H1 (cell line): ENCODE measurements around the gene ARHGEF7. TPM values are rescaled to one million over a fixed set of nuclear protein-coding genes. Genes with fewer than 3 reads are reported as not detected.

Source experiments
- CTCF ChIA-PET: fragments of 300-600 bp; sonication (Branson Sonifier 250); formaldehyde crosslinking; loops from one replicate; lab custom pipeline; 2021; ENCODE audit not compliant: partially characterized antibody; lab: Charles Lee
- POLR2A ChIA-PET: fragments of 300-600 bp; sonication (Branson Sonifier 250); formaldehyde crosslinking; loops from one replicate; lab custom pipeline; 2021; ENCODE audit warnings: inconsistent platforms; ENCODE audit not compliant: partially characterized antibody; lab: Charles Lee
- DNase-seq, 2 experiments: peaks; one replicate each; pipeline versions ENCODE4 v3.0.0 to v3.0.0-alpha.2; 2010 to 2022; ENCODE audit warnings: low spot score in 2 of 2, low read depth in 1 of 2, mixed read lengths in 1 of 2
- FAIRE-seq: peaks from 2 replicates; lab custom pipeline; 2011; peaks lifted over from hg19 to GRCh38; lab: Jason Lieb, UNC
- H2AFZ ChIP-seq: 2 replicates; pipeline ENCODE4 v1.8.1; 2012; ENCODE audit warnings: low read length, inconsistent platforms
- H2AK5ac ChIP-seq: 2 replicates; pipeline ENCODE4 v1.6.1; 2013; ENCODE audit warnings: low read depth, low read length
- H2BK120ac ChIP-seq: replicated peaks from 2 replicates; pipeline ENCODE3; 2013; ENCODE audit warnings: low read depth, low read length, inconsistent platforms
- H2BK12ac ChIP-seq: 2 replicates; pipeline ENCODE4 v1.6.1; 2013; ENCODE audit warnings: low read depth, low read length
- H2BK15ac ChIP-seq: 2 replicates; pipeline ENCODE4 v1.6.1; 2013; ENCODE audit warnings: low read length
- H2BK20ac ChIP-seq: 2 replicates; pipeline ENCODE4 v1.6.1; 2013; ENCODE audit warnings: low read length
- H2BK5ac ChIP-seq: 2 replicates; pipeline ENCODE4 v1.6.1; 2013; ENCODE audit warnings: low read depth, low read length
- H3K14ac ChIP-seq: 2 replicates; pipeline ENCODE4 v1.6.1; 2013; ENCODE audit warnings: inconsistent platforms; ENCODE audit not compliant: insufficient read length
- H3K18ac ChIP-seq: 2 replicates; pipeline ENCODE4 v1.6.1; 2013; ENCODE audit warnings: low read length; ENCODE audit errors: extremely low read depth
- H3K23ac ChIP-seq: 2 replicates; pipeline ENCODE4 v1.6.1; 2013; ENCODE audit warnings: inconsistent platforms; ENCODE audit not compliant: insufficient read length
- H3K23me2 ChIP-seq: 2 replicates; pipeline ENCODE4 v1.6.1; 2013; ENCODE audit warnings: low read depth, low read length
- H3K27ac ChIP-seq: 2 replicates; pipeline ENCODE4 v1.6.1; 2011; ENCODE audit warnings: low read depth, low read length, inconsistent platforms
- H3K27me3 ChIP-seq, 4 experiments: replicated peaks in 1 of 4; 1 replicate in 1 of 4; 2 replicates in 3 of 4; pipeline versions ENCODE4 v1.6.1 to v1.8.1; 2011 to 2013; ENCODE audit warnings: low read length in 3 of 4, mild to moderate bottlenecking in 3 of 4, inconsistent platforms in 2 of 4, mixed read lengths in 2 of 4, moderate library complexity in 1 of 4; ENCODE audit not compliant: control insufficient read depth in 3 of 4, insufficient read depth in 3 of 4; ENCODE audit errors: extremely low read depth in 1 of 4
- H3K36me3 ChIP-seq, 4 experiments: 2 replicates each; pipeline versions ENCODE4 v1.6.1 to v1.8.1; 2011 to 2013; ENCODE audit warnings: mild to moderate bottlenecking in 4 of 4, low read length in 3 of 4, moderate library complexity in 2 of 4, control low read depth in 1 of 4, inconsistent platforms in 1 of 4; ENCODE audit not compliant: insufficient read depth in 4 of 4, control insufficient read depth in 2 of 4
- H3K4ac ChIP-seq: replicated peaks from 2 replicates; pipeline ENCODE3; 2013; ENCODE audit warnings: low read length, low read depth, mixed read lengths, inconsistent platforms; ENCODE audit not compliant: insufficient read length
- H3K4me1 ChIP-seq, 4 experiments: replicated peaks in 1 of 4; 1 replicate in 1 of 4; 2 replicates in 3 of 4; pipeline versions ENCODE4 v1.6.1 to v1.8.1; 2011 to 2013; ENCODE audit warnings: low read length in 3 of 4, inconsistent platforms in 2 of 4, mixed read lengths in 1 of 4; ENCODE audit not compliant: insufficient read depth in 4 of 4, control insufficient read depth in 3 of 4
- H3K4me2 ChIP-seq, 2 experiments: 2 replicates each; pipeline versions ENCODE4 v1.6.1 to v1.8.1; 2011 to 2013; ENCODE audit warnings: low read depth in 2 of 2, low read length in 2 of 2, control low read depth in 1 of 2, inconsistent platforms in 1 of 2, mild to moderate bottlenecking in 1 of 2; ENCODE audit not compliant: insufficient read depth in 1 of 2
- H3K4me3 ChIP-seq, 4 experiments: fragments of 200-600, 300-600 bp in 1 of 4; sonication (generic), shearing (Covaris generic), sonication (Bioruptor Twin) in 1 of 4; 2 replicates each; pipeline versions ENCODE4 v1.5.1 to v1.8.1; 2011 to 2016; ENCODE audit warnings: low read length in 4 of 4, low read depth in 3 of 4, control low read depth in 2 of 4, inconsistent platforms in 2 of 4, mild to moderate bottlenecking in 2 of 4, mixed read lengths in 1 of 4, moderate library complexity in 1 of 4; ENCODE audit not compliant: insufficient read depth in 2 of 4; ENCODE audit errors: extremely low read depth in 1 of 4
- H3K56ac ChIP-seq: replicated peaks from 2 replicates; pipeline ENCODE3; 2013; ENCODE audit warnings: low read depth, mild to moderate bottlenecking, mixed read lengths, low read length, inconsistent platforms; ENCODE audit not compliant: insufficient read length
- H3K79me1 ChIP-seq: 2 replicates; pipeline ENCODE4 v1.6.1; 2013; ENCODE audit warnings: low read depth, low read length, control low read depth
- H3K79me2 ChIP-seq, 2 experiments: 2 replicates each; pipeline versions ENCODE4 v1.6.1 to v1.8.1; 2012 to 2013; ENCODE audit warnings: low read length in 2 of 2, mild to moderate bottlenecking in 2 of 2, inconsistent platforms in 1 of 2; ENCODE audit not compliant: insufficient read depth in 2 of 2, control insufficient read depth in 1 of 2
- H3K9ac ChIP-seq, 4 experiments: replicated peaks in 1 of 4; 1 replicate in 1 of 4; 2 replicates in 3 of 4; pipeline versions ENCODE4 v1.6.1 to v1.8.1; 2011 to 2013; ENCODE audit warnings: low read depth in 3 of 4, low read length in 3 of 4, control low read depth in 2 of 4, mild to moderate bottlenecking in 2 of 4, moderate library complexity in 2 of 4, inconsistent platforms in 1 of 4; ENCODE audit errors: extremely low read depth in 1 of 4
- H3K9me3 ChIP-seq, 2 experiments: 2 replicates each; pipeline versions ENCODE4 v1.6.1 to v1.8.1; 2012 to 2013; ENCODE audit warnings: mild to moderate bottlenecking in 2 of 2, moderate library complexity in 2 of 2, control low read depth in 1 of 2, inconsistent platforms in 1 of 2, low read depth in 1 of 2, low read length in 1 of 2, mixed read lengths in 1 of 2; ENCODE audit not compliant: insufficient read depth in 2 of 2
- H4K20me1 ChIP-seq, 2 experiments: replicated peaks in 1 of 2; 2 replicates each; pipeline versions ENCODE3 to v1.8.1; 2011 to 2013; ENCODE audit warnings: inconsistent platforms in 2 of 2, low read length in 2 of 2, mild to moderate bottlenecking in 1 of 2; ENCODE audit not compliant: insufficient read depth in 2 of 2, control insufficient read depth in 1 of 2
- H4K5ac ChIP-seq: 2 replicates; pipeline ENCODE4 v1.6.1; 2013; ENCODE audit warnings: low read length, low read depth, mixed read lengths, inconsistent platforms; ENCODE audit not compliant: insufficient read length
- H4K8ac ChIP-seq: 2 replicates; pipeline ENCODE4 v1.8.0; 2013; ENCODE audit warnings: mild to moderate bottlenecking, moderate library complexity, low read length, inconsistent platforms; ENCODE audit not compliant: insufficient read depth; ENCODE audit errors: extremely low read depth
- H4K91ac ChIP-seq: replicated peaks from 2 replicates; pipeline ENCODE3; 2013; ENCODE audit warnings: low read length, mixed read lengths, inconsistent platforms; ENCODE audit not compliant: insufficient read length
- ASH2L ChIP-seq: fragments of 200-600, 300-600 bp; sonication (generic); IDR thresholded peaks from one replicate; pipeline ENCODE4 v1.7.1; 2017; ENCODE audit warnings: low read length
- BACH1 ChIP-seq: IDR thresholded peaks from 2 replicates; pipeline ENCODE4 v1.6.1; 2012; ENCODE audit warnings: low read length, improper control_type of control experiment
- BCL11A ChIP-seq, 2 experiments: IDR thresholded peaks; one replicate each; pipeline ENCODE4 v1.6.1; 2011; ENCODE audit warnings: low read depth in 2 of 2, low read length in 2 of 2, mild to moderate bottlenecking in 2 of 2
- CBX5 ChIP-seq: fragments of 300-800, 300-1000 bp; sonication (generic); IDR thresholded peaks from 2 replicates; pipeline ENCODE4 v1.7.1; 2016; ENCODE audit warnings: antibody characterized with exemption, low read length, low read depth
- FOSL1 ChIP-seq: IDR thresholded peaks from 2 replicates; pipeline ENCODE4 v1.6.1; 2011; ENCODE audit warnings: mild to moderate bottlenecking, low read depth, low read length, moderate library complexity; ENCODE audit not compliant: insufficient read depth
- JUN ChIP-seq: IDR thresholded peaks from 2 replicates; pipeline ENCODE4 v1.6.1; 2011; ENCODE audit warnings: low read depth, mild to moderate bottlenecking, improper control_type of control experiment, low read length
- JUND ChIP-seq: IDR thresholded peaks from 2 replicates; pipeline ENCODE4 v1.6.1; 2011; ENCODE audit warnings: mild to moderate bottlenecking, improper control_type of control experiment, low read length
- MAX ChIP-seq: IDR thresholded peaks from 2 replicates; pipeline ENCODE4 v1.6.1; 2012; ENCODE audit warnings: inconsistent platforms
- PHF8 ChIP-seq: fragments of 200-600 bp; sonication (generic); conservative IDR thresholded peaks from 2 replicates; pipeline ENCODE4 v1.7.1; 2012; ENCODE audit warnings: low read depth, mild to moderate bottlenecking, inconsistent platforms, low read length, moderate library complexity
- POLR2A ChIP-seq, 2 experiments: IDR thresholded peaks; 1 replicate in 1 of 2; 2 replicates in 1 of 2; pipeline ENCODE4 v1.6.1; 2011; ENCODE audit warnings: low read depth in 2 of 2, low read length in 2 of 2, mild to moderate bottlenecking in 2 of 2; ENCODE audit errors: control extremely low read depth in 1 of 2
- SIN3A ChIP-seq, 2 experiments: IDR thresholded peaks in 1 of 2; conservative IDR thresholded peaks in 1 of 2; 2 replicates each; pipeline ENCODE4 v1.6.1; 2011 to 2012; ENCODE audit warnings: low read length in 2 of 2, improper control_type of control experiment in 1 of 2, low read depth in 1 of 2, mild to moderate bottlenecking in 1 of 2
- SUZ12 ChIP-seq: fragments of 200-600 bp; sonication (generic); IDR thresholded peaks from 2 replicates; pipeline ENCODE4 v1.6.1; 2012; ENCODE audit warnings: mild to moderate bottlenecking, inconsistent platforms, low read length, moderate library complexity, mixed read lengths
- TCF12 ChIP-seq: IDR thresholded peaks from 2 replicates; pipeline ENCODE4 v1.6.1; 2011; ENCODE audit warnings: low read depth, mild to moderate bottlenecking, low read length
- USF2 ChIP-seq: IDR thresholded peaks from 2 replicates; pipeline ENCODE4 v1.6.1; 2011; ENCODE audit warnings: low read length, improper control_type of control experiment
- WGBS, 2 experiments: shearing (Covaris generic) in 1 of 2; methylation state at CpG; one replicate each; pipeline versions ENCODE4 v1.1.6 to v1.1.7; 2013 to 2015; ENCODE audit warnings: low lambda C conversion rate in 2 of 2, mixed read lengths in 2 of 2, inconsistent platforms in 1 of 2, low coverage in 1 of 2, missing lambda C conversion rate in 1 of 2; ENCODE audit not compliant: insufficient replicate concordance in 2 of 2, insufficient coverage in 1 of 2, insufficient read length in 1 of 2; ENCODE audit errors: extremely low coverage in 1 of 2, missing lambda C conversion rate in 1 of 2; 5-methylcytosine and 5-hydroxymethylcytosine counted together
- polyA plus RNA-seq, 7 experiments: library from polyadenylated mRNA; depleted of rRNA in 3 of 7; stranded (reverse) in 5 of 7; unstranded in 2 of 7; fragments of >200 nt in 5 of 7; fragments of 200-250 nt in 2 of 7; gene quantifications; 1 replicate in 5 of 7; 2 replicates in 1 of 7; 4 replicates in 1 of 7; pipeline versions ENCODE4 v1.2.1 to v1.2.3, GENCODE V29; 2011 to 2013; ENCODE audit warnings: missing spikeins in 2 of 7, mixed read lengths in 2 of 7
- total RNA-seq: library from RNA; stranded (reverse); fragmentation: NEBNext Ultra II Directional; extraction: Animal tissue kit (Norgen Biotek cat#: 25700); gene quantifications from 2 replicates; pipeline ENCODE4 v1.2.1, GENCODE V29; 2021

Gene ARHGEF7
- total and polyA plus RNA-seq, 2 of the 8 experiments (the other 6 are each of a cell fraction or from before 2014, with no cell fraction given): 26.2 to 56.5 TPM

- Histone ChIP-seq H3K4me3 (no peak overlapping the region), H4K8ac (no peak overlapping the region), H2BK15ac (no peak overlapping the region), H2BK12ac (no peak overlapping the region), H2BK5ac (no peak overlapping the region), H4K5ac (no peak overlapping the region), H3K36me3 (no peaks in the 10 kb centered on the region), H4K20me1 (no peaks in the 10 kb centered on the region), H3K4ac (no peak overlapping the region), H2AFZ (no peak overlapping the region), H2BK120ac (no peak overlapping the region), H2BK20ac (no peak overlapping the region), H2AK5ac (no peak overlapping the region), H4K91ac (no peak overlapping the region), H3K9ac (no peak overlapping the region), H3K79me1 (no peaks in the 10 kb centered on the region), H3K27ac (no peak overlapping the region), H3K23ac (no peak overlapping the region), H3K14ac (no peak overlapping the region), H3K18ac (no peak overlapping the region), H3K56ac (no peak overlapping the region), H3K4me2 (no peak overlapping the region), H3K4me1 (no peaks in the 10 kb centered on the region), H3K23me2 (no peaks in the 10 kb centered on the region), H3K79me2 (no peaks in the 10 kb centered on the region), H3K27me3 (no peaks in the 10 kb centered on the region), H3K9me3 (no peaks in the 10 kb centered on the region)
- POLR2A ChIA-PET: no interaction called here
- 88% methylated on average over 7 of the region's 7 CpGs; no CpG with 5 or more reads in 1 of the 2 experiments for WGBS, 2 experiments
- CTCF ChIA-PET: interaction anchor here (0.7 to 1.0 kb wide), 2 partner anchors 77 to 79 kb away, joined by 3 read pairs; no protein-coding TSS in a partner anchor
- FAIRE-seq (no peak), DNase-seq (no peak)
- TF ChIP-seq FOSL1 (no peak), CBX5 (no peak), MAX (no peak), ASH2L (no peak), USF2 (no peak), JUND (no peak), BACH1 (no peak), SUZ12 (no peak), JUN (no peak), POLR2A (IDR thresholded peaks at IDR 0.05; ENCODE audit: control extremely low read depth in 1 of 2, low read depth in 2 of 2, low read length in 2 of 2) (no peak), SIN3A (conservative IDR thresholded peaks at IDR 0.05 in 1 of 2, IDR thresholded peaks at IDR 0.05 in 1 of 2; ENCODE audit: low read depth in 1 of 2, low read length in 2 of 2) (no peak), PHF8 (no peak), TCF12 (no peak), BCL11A (IDR thresholded peaks at IDR 0.05; ENCODE audit: low read depth in 2 of 2, low read length in 2 of 2) (no peak)
Observed at GRCh38 chr13:111145071-111145470, 30.0 kb downstream of the ARHGEF7 start.
